IMR-90 (cell line): ENCODE measurements around the gene VAV3. TPM values are rescaled to one million over a fixed set of nuclear protein-coding genes. Genes with fewer than 3 reads are reported as not detected.

Experiments used
- ATAC-seq: fragments of 200-7000 bp; cut with Tn5 transposase; 2 replicates; pipeline ENCODE4 v1.9.1; 2020; ENCODE audit warnings: low read depth, mild to moderate bottlenecking, moderate library complexity
- BruUV-seq: library from RNA; stranded (reverse); fragments of 400-500 nt; replicated peaks from 2 replicates; lab custom pipeline; 2021; lab: Mats Ljungman, UMichigan
- CTCF ChIA-PET: fragments of 300-600 bp; formaldehyde crosslinking; extraction: SDS; loops from one replicate; lab custom pipeline; 2021; ENCODE audit warnings: antibody characterized with exemption; lab: Yijun Ruan, JAX
- POLR2A ChIA-PET: fragments of 300-600 bp; sonication (Branson Sonifier 250); formaldehyde crosslinking; loops from one replicate; lab custom pipeline; 2022; ENCODE audit warnings: antibody characterized with exemption; ENCODE audit not compliant: unreplicated experiment; lab: Charles Lee
- DNase-seq: peaks from one replicate; pipeline ENCODE4 v3.0.0; 2013
- H2AFZ ChIP-seq: replicated peaks from 2 replicates; pipeline ENCODE3; 2013; ENCODE audit warnings: low read length, mild to moderate bottlenecking; ENCODE audit not compliant: poor library complexity
- H2AK5ac ChIP-seq: 2 replicates; pipeline ENCODE4 v1.6.1; 2013; ENCODE audit warnings: low read depth, low read length, inconsistent platforms
- H2AK9ac ChIP-seq: replicated peaks from 2 replicates; pipeline ENCODE3; 2013; ENCODE audit warnings: mild to moderate bottlenecking, low read depth, low read length, moderate library complexity; ENCODE audit not compliant: poor library complexity
- H2BK120ac ChIP-seq: 2 replicates; pipeline ENCODE4 v1.6.1; 2013; ENCODE audit warnings: low read depth, low read length, inconsistent platforms
- H2BK15ac ChIP-seq: 3 replicates; pipeline ENCODE4 v1.6.1; 2013; ENCODE audit warnings: low read depth, low read length, inconsistent platforms
- H2BK20ac ChIP-seq: 2 replicates; pipeline ENCODE4 v1.6.1; 2013; ENCODE audit warnings: low read depth, mild to moderate bottlenecking, inconsistent platforms, low read length, moderate library complexity
- H2BK5ac ChIP-seq: 2 replicates; pipeline ENCODE4 v1.6.1; 2013; ENCODE audit warnings: mild to moderate bottlenecking, low read depth, low read length, inconsistent platforms; ENCODE audit not compliant: poor library complexity, severe bottlenecking
- H3K14ac ChIP-seq: replicated peaks from 2 replicates; pipeline ENCODE4 v1.6.1; 2013; ENCODE audit warnings: low read depth, low read length, inconsistent platforms
- H3K18ac ChIP-seq: 2 replicates; pipeline ENCODE4 v1.6.1; 2013; ENCODE audit warnings: low read depth, low read length, control low read depth
- H3K23ac ChIP-seq: 2 replicates; pipeline ENCODE4 v1.6.1; 2013; ENCODE audit warnings: low read depth, low read length, inconsistent platforms
- H3K27ac ChIP-seq: 2 replicates; pipeline ENCODE4 v1.5.1; 2013; ENCODE audit warnings: mild to moderate bottlenecking, control low read depth, low read length; ENCODE audit not compliant: insufficient read depth
- H3K27me3 ChIP-seq: 2 replicates; pipeline ENCODE4 v1.6.1; 2013; ENCODE audit warnings: low read length; ENCODE audit not compliant: control insufficient read depth, insufficient read depth
- H3K36me3 ChIP-seq: 2 replicates; pipeline ENCODE4 v1.6.1; 2013; ENCODE audit warnings: low read length, mixed read lengths; ENCODE audit not compliant: control insufficient read depth, insufficient read depth
- H3K4ac ChIP-seq: 2 replicates; pipeline ENCODE4 v1.6.1; 2013; ENCODE audit warnings: low read depth, low read length, inconsistent platforms
- H3K4me1 ChIP-seq: 2 replicates; pipeline ENCODE4 v1.6.1; 2013; ENCODE audit warnings: low read length, mixed read lengths; ENCODE audit not compliant: control insufficient read depth, insufficient read depth
- H3K4me2 ChIP-seq: 2 replicates; pipeline ENCODE4 v1.6.1; 2013; ENCODE audit warnings: low read depth, mild to moderate bottlenecking, control low read depth, low read length, moderate library complexity
- H3K4me3 ChIP-seq: 2 replicates; pipeline ENCODE4 v1.5.1; 2013; ENCODE audit warnings: low read depth, mild to moderate bottlenecking, control low read depth, low read length, moderate library complexity; ENCODE audit not compliant: insufficient read depth
- H3K56ac ChIP-seq: 2 replicates; pipeline ENCODE4 v1.6.1; 2013; ENCODE audit warnings: low read length, inconsistent platforms; ENCODE audit not compliant: insufficient read depth; ENCODE audit errors: extremely low read depth
- H3K79me1 ChIP-seq, 2 experiments: 2 replicates each; pipeline ENCODE4 v1.6.1; 2013; ENCODE audit warnings: low read length in 2 of 2, inconsistent platforms in 1 of 2, low read depth in 1 of 2
- H3K9ac ChIP-seq: 2 replicates; pipeline ENCODE4 v1.6.1; 2013; ENCODE audit warnings: low read depth, low read length, control low read depth
- H3K9me1 ChIP-seq: 2 replicates; pipeline ENCODE4 v1.6.1; 2013; ENCODE audit warnings: low read length, inconsistent platforms; ENCODE audit not compliant: insufficient read depth
- H3K9me3 ChIP-seq: 2 replicates; pipeline ENCODE4 v1.6.1; 2013; ENCODE audit warnings: low read length; ENCODE audit not compliant: control insufficient read depth, insufficient read depth
- H4K20me1 ChIP-seq: 2 replicates; pipeline ENCODE4 v1.6.1; 2013; ENCODE audit warnings: low read length, inconsistent platforms; ENCODE audit not compliant: insufficient read depth
- H4K5ac ChIP-seq: 2 replicates; pipeline ENCODE4 v1.6.1; 2013; ENCODE audit warnings: mild to moderate bottlenecking, low read depth, low read length, control low read depth
- H4K8ac ChIP-seq, 2 experiments: 2 replicates each; pipeline ENCODE4 v1.6.1; 2013; ENCODE audit warnings: low read depth in 2 of 2, low read length in 2 of 2, control low read depth in 1 of 2, inconsistent platforms in 1 of 2
- H4K91ac ChIP-seq: 2 replicates; pipeline ENCODE4 v1.6.1; 2013; ENCODE audit warnings: low read depth, low read length, inconsistent platforms; ENCODE audit not compliant: insufficient read depth
- CTCF ChIP-seq: conservative IDR thresholded peaks from 2 replicates; pipeline ENCODE4 v1.5.1; 2012; ENCODE audit warnings: mild to moderate bottlenecking, low read depth, low read length, improper control_type of control experiment
- MAZ ChIP-seq: IDR thresholded peaks from 2 replicates; pipeline ENCODE4 v1.6.1; 2012; ENCODE audit warnings: low read depth, mild to moderate bottlenecking, low read length, improper control_type of control experiment, moderate library complexity, borderline replicate concordance
- RCOR1 ChIP-seq: IDR thresholded peaks from 2 replicates; pipeline ENCODE4 v1.6.1; 2012; ENCODE audit warnings: mild to moderate bottlenecking, low read length, improper control_type of control experiment; ENCODE audit not compliant: insufficient replicate concordance
- WGBS, 2 experiments: methylation state at CpG; one replicate each; pipeline versions ENCODE4 v1.1.5 to v1.1.7; 2013; ENCODE audit warnings: missing lambda C conversion rate in 2 of 2; ENCODE audit not compliant: insufficient read length in 1 of 2; ENCODE audit errors: extremely low coverage in 2 of 2; 5-methylcytosine and 5-hydroxymethylcytosine counted together
- dilution Hi-C: fragments of 300-500 bp; cut with HindIII; formaldehyde crosslinking; loops from one replicate; pipeline ENCODE4 v1.14.3; 2018; ENCODE audit warnings: low sequenced_read_pairs; ENCODE audit not compliant: unreplicated experiment
- in situ Hi-C: fragments of 300-500 bp; cut with MboI; formaldehyde crosslinking; loops from 3 replicates; pipeline ENCODE4 v1.14.3; 2019; ENCODE audit warnings: low sequenced_read_pairs, inconsistent platforms, mixed read lengths
- intact Hi-C: fragments of 100-400 bp; cut with micrococcal nuclease; formaldehyde crosslinking; loops from 2 replicates; pipeline ENCODE4 v1.10.0; 2022
- polyA plus RNA-seq, 3 experiments: library from polyadenylated mRNA; depleted of rRNA; stranded (reverse); fragments of >200 nt; gene quantifications; 2 replicates each; pipeline ENCODE4 v1.2.3, GENCODE V29; 2012; ENCODE audit warnings: low replicate concordance in 1 of 3
- total RNA-seq: library from RNA; depleted of rRNA; stranded (reverse); fragments of >200 nt; gene quantifications from 2 replicates; pipeline ENCODE4 v1.2.3, GENCODE V29; 2012

VAV3 gene
- total and polyA plus RNA-seq, 2 of the 4 experiments (the other 2 are of a cell fraction), result 0.12 to 0.18 TPM

GRCh38 chr1:107874221-107874620 lies 90.8 kb downstream of the VAV3 start:
- H3K79me1 ChIP-seq, result no peaks in the 10 kb centered on the region
- no peak overlapping the region for H2BK120ac ChIP-seq
- WGBS, 2 experiments, result no CpG with 5 or more reads among the region's 1 CpG
- TF ChIP-seq CTCF, result no peak
- TF ChIP-seq MAZ, result no peak
- no peak for TF ChIP-seq RCOR1
- no peak overlapping the region for H2AK5ac ChIP-seq
- no peak overlapping the region for H3K4me3 ChIP-seq
- H4K91ac ChIP-seq, result no peak overlapping the region
- BruUV-seq, result no TSS peak
- no peak overlapping the region for H3K4ac ChIP-seq
- no peak overlapping the region for H2BK15ac ChIP-seq
- in situ Hi-C loops, result no loop called here
- H3K4me1 ChIP-seq, result no peaks in the 10 kb centered on the region
- H2BK20ac ChIP-seq, result no peak overlapping the region
- no peak overlapping the region for H3K14ac ChIP-seq
- no peak overlapping the region for H3K23ac ChIP-seq
- H4K8ac ChIP-seq, result no peak overlapping the region
- ChIA-PET CTCF (no interaction called here), POLR2A (no interaction called here)
- no peak overlapping the region for H3K27ac ChIP-seq
- no peak overlapping the region for H2AK9ac ChIP-seq
- H2AFZ ChIP-seq, result no peak overlapping the region
- no peaks in the 10 kb centered on the region for H3K9me1 ChIP-seq
- H3K56ac ChIP-seq, result no peak overlapping the region
- no peak overlapping the region for H2BK5ac ChIP-seq
- H3K4me2 ChIP-seq, result no peak overlapping the region
- no peaks in the 10 kb centered on the region for H3K27me3 ChIP-seq
- H3K9ac ChIP-seq, result no peak overlapping the region
- no peaks in the 10 kb centered on the region for H4K20me1 ChIP-seq
- no peaks in the 10 kb centered on the region for H3K9me3 ChIP-seq
- intact Hi-C loops, result no loop called here
- no peak for ATAC-seq
- no peak overlapping the region for H3K18ac ChIP-seq
- dilution Hi-C loops, result no loop called here
- no peaks in the 10 kb centered on the region for H3K36me3 ChIP-seq
- H4K5ac ChIP-seq, result no peak overlapping the region
- no peak for DNase-seq
